ENCODE data around the gene SPG7. TPM values are rescaled to one million over a fixed set of nuclear protein-coding genes. Genes with fewer than 3 reads are reported as not detected.

Gene SPG7
- total RNA-seq, 1 experiment from 2014 or later, result 118 TPM

- H3K27ac ChIP-seq (ENCODE audit: low read length), result peak within 1 kb of the TSS; percentile 93
- POLR2A ChIA-PET, result no interaction called here
- H3K36me3 ChIP-seq (ENCODE audit: control insufficient read depth, insufficient read depth, low read length), result peaks cover 27% of the 10 kb centered on the region; the same call in 1 of the 2 replicates
- CTCF ChIA-PET, result no interaction called here
- BruUV-seq (replicated peaks), result no TSS peak
- in situ Hi-C loops (cut with HindIII; ENCODE audit: low pct_unique_long_range_greater_than_20kb, low sequenced_read_pairs), result no loop called here
- no peaks in the 10 kb centered on the region for H3K27me3 ChIP-seq (ENCODE audit: control insufficient read depth, insufficient read depth, low read length)
- peak; percentile 83 for ATAC-seq
- no peak for DNase-seq (ENCODE audit: low read depth, low spot score)
- H3K9me3 ChIP-seq (ENCODE audit: control insufficient read depth, insufficient read depth, low read depth, low read length), result no peaks in the 10 kb centered on the region
- TF ChIP-seq SIN3A (IDR thresholded peaks at IDR 0.05; ENCODE audit: borderline replicate concordance, insufficient read depth, low read depth, low read length) (peak; percentile 76; the same call in 1 of the 2 replicates), POLR2AphosphoS5 (IDR thresholded peaks at IDR 0.05; ENCODE audit: low read depth, low read length) (peak; percentile 99), CTCF (IDR thresholded peaks at IDR 0.05) (0 out of 2 replicates have a peak, but pooled peaks have one; percentile 30), REST (IDR thresholded peaks at IDR 0.05; ENCODE audit: insufficient read depth in 1 of 2, low read depth in 2 of 2, low read length in 1 of 2) (peak; percentile 27 to 29; a peak in 2 of 4 replicates), TCF7L2 (IDR thresholded peaks at IDR 0.05; ENCODE audit: low read depth, low read length) (no peak)
- intact Hi-C loops (cut with micrococcal nuclease; ENCODE audit: unreplicated experiment), result no loop called here
- peak within 1 kb of the TSS; percentile 76 to 92 for H3K4me3 ChIP-seq (ENCODE audit: low read depth in 2 of 2, low read length in 2 of 2)
- H3K4me1 ChIP-seq (ENCODE audit: control insufficient read depth, insufficient read depth, low read length), result peaks cover 21% of the 10 kb centered on the region
Observed at GRCh38 chr16:89560378-89561141, 52.4 kb downstream of the SPG7 start, which contains the start of gene RPL13. Gene RPL13, plus strand, starts transcription at chr16:89560682. Its CDS starts 278 bp downstream, at chr16:89560960.

- in situ Hi-C loops (cut with HindIII; ENCODE audit: low pct_unique_long_range_greater_than_20kb, low sequenced_read_pairs), result no loop called here
- ATAC-seq, result no peak
- no TSS peak for BruUV-seq (replicated peaks)
Observed at GRCh38 chr16:89561142-89561883, 53.1 kb downstream of the SPG7 start.

More at GRCh38 chr16:89561142-89561883, 53.1 kb downstream of the SPG7 start:
- no peaks in the 10 kb centered on the region for H3K9me3 ChIP-seq (ENCODE audit: control insufficient read depth, insufficient read depth, low read depth, low read length)
- ChIA-PET POLR2A (interaction anchor here (0.6 kb wide), 1 partner anchor 45 kb away, joined by 3 read pairs; no protein-coding TSS in a partner anchor), CTCF (no interaction called here)
- no peak for DNase-seq (ENCODE audit: low read depth, low spot score)
- H3K36me3 ChIP-seq (ENCODE audit: control insufficient read depth, insufficient read depth, low read length), result peaks cover 27% of the 10 kb centered on the region; the same call in 1 of the 2 replicates
- no peaks in the 10 kb centered on the region for H3K27me3 ChIP-seq (ENCODE audit: control insufficient read depth, insufficient read depth, low read length)
- H3K27ac ChIP-seq (ENCODE audit: low read length), result peak overlapping the region; percentile 93
- H3K4me3 ChIP-seq (ENCODE audit: low read depth in 2 of 2, low read length in 2 of 2), result peak overlapping the region; percentile 76 to 92
- intact Hi-C loops (cut with micrococcal nuclease; ENCODE audit: unreplicated experiment), result no loop called here
- H3K4me1 ChIP-seq (ENCODE audit: control insufficient read depth, insufficient read depth, low read length), result peaks cover 26% of the 10 kb centered on the region
- TF ChIP-seq CTCF (IDR thresholded peaks at IDR 0.05) (peak; percentile 11; the same call in 1 of the 2 replicates), SIN3A (IDR thresholded peaks at IDR 0.05; ENCODE audit: borderline replicate concordance, insufficient read depth, low read depth, low read length) (no peak)
